HG03045 (cell line): ENCODE results near the gene HRG.
"Not testable (repeated sequence)": the region's sequence is repeated elsewhere in the genome, so short reads cannot be mapped to it uniquely, and the experiment has no call there.

Source experiments
- ATAC-seq: cut with Tn5 transposase; IDR thresholded peaks from one replicate; pipeline ENCODE4 v1.9.1; 2021; ENCODE audit warnings: mild to moderate bottlenecking, moderate library complexity; ENCODE audit not compliant: unreplicated experiment

Gene HRG

GRCh38 chr3:186678604-186679003, 12.8 kb downstream of the HRG start:
- ATAC-seq: no peak

- ATAC-seq: no peak
These were observed 13.3 kb downstream of the HRG start for GRCh38 chr3:186679151-186679550.

GRCh38 chr3:186680869-186681268, 15.1 kb downstream of the HRG start:
- no peak for ATAC-seq

GRCh38 chr3:186682812-186683211, 17.0 kb downstream of the HRG start:
- ATAC-seq: no peak

- ATAC-seq: no peak
These were observed 18.2 kb downstream of the HRG start for GRCh38 chr3:186683979-186684378.

GRCh38 chr3:186686475-186686874, 20.7 kb downstream of the HRG start:
- ATAC-seq: not testable (repeated sequence)

- no peak for ATAC-seq
These were observed 21.4 kb downstream of the HRG start for GRCh38 chr3:186687120-186687651.

- not testable (repeated sequence) for ATAC-seq
These were observed 24.5 kb downstream of the HRG start for GRCh38 chr3:186690304-186690703.

- no peak for ATAC-seq
These were observed 25.9 kb downstream of the HRG start for GRCh38 chr3:186691676-186692075.

GRCh38 chr3:186693843-186694242, 28.0 kb downstream of the HRG start:
- no peak for ATAC-seq

- ATAC-seq: no peak
These were observed 28.6 kb downstream of the HRG start for GRCh38 chr3:186694288-186695032.

GRCh38 chr3:186696522-186696921, 30.7 kb downstream of the HRG start:
- no peak for ATAC-seq

GRCh38 chr3:186697510-186697909, 31.7 kb downstream of the HRG start:
- no peak for ATAC-seq

GRCh38 chr3:186700267-186700666, 34.5 kb downstream of the HRG start:
- no peak for ATAC-seq

GRCh38 chr3:186702451-186702850, 36.6 kb downstream of the HRG start:
- ATAC-seq: not testable (repeated sequence)

GRCh38 chr3:186705882-186706780, 40.3 kb downstream of the HRG start:
- no peak for ATAC-seq

GRCh38 chr3:186708983-186709679, 43.3 kb downstream of the HRG start:
- no peak for ATAC-seq

GRCh38 chr3:186710694-186711093, 44.9 kb downstream of the HRG start:
- not testable (repeated sequence) for ATAC-seq

- ATAC-seq: no peak
These were observed 47.7 kb downstream of the HRG start for GRCh38 chr3:186713499-186713898.

GRCh38 chr3:186717039-186717457, 51.2 kb downstream of the HRG start, which contains the start of gene KNG1:
Gene KNG1, plus strand, starts transcription at chr3:186717359. Its CDS starts 184 bp downstream, at chr3:186717543.
- ATAC-seq: no peak
